GM12878 (cell line): ENCODE measurements around the gene C4orf17.

ENCODE experiments used
- CEBPB ChIP-seq, 2 experiments: fragments of 150-350 bp in 1 of 2; IDR thresholded peaks; 2 replicates each; pipeline ENCODE4 v1.6.1; 2012 to 2014; ENCODE audit warnings: low read depth in 2 of 2, low read length in 2 of 2, borderline replicate concordance in 1 of 2, inconsistent platforms in 1 of 2
- CREM ChIP-seq: IDR thresholded peaks from 2 replicates; pipeline ENCODE4 v1.6.1; 2014; ENCODE audit warnings: antibody characterized with exemption, low read depth
- CTCF ChIP-seq, 3 experiments: IDR thresholded peaks in 2 of 3; conservative IDR thresholded peaks in 1 of 3; 2 replicates each; pipeline ENCODE4 v1.5.1; 2011; ENCODE audit warnings: low read depth in 3 of 3, low read length in 3 of 3, mild to moderate bottlenecking in 3 of 3, control low read depth in 2 of 3, moderate library complexity in 2 of 3, inconsistent platforms in 1 of 3, mixed read lengths in 1 of 3; ENCODE audit not compliant: control insufficient read depth in 2 of 3, insufficient read depth in 1 of 3; ENCODE audit errors: extremely low read depth in 1 of 3
- EZH2 ChIP-seq: IDR thresholded peaks from 2 replicates; pipeline ENCODE4 v1.6.1; 2012; ENCODE audit warnings: low read depth, mild to moderate bottlenecking, control low read depth, inconsistent platforms, low read length, borderline replicate concordance; ENCODE audit not compliant: control insufficient read depth
- MAX ChIP-seq: IDR thresholded peaks from 2 replicates; pipeline ENCODE4 v1.6.1; 2012; ENCODE audit warnings: low read depth, low read length, improper control_type of control experiment
- NFIC ChIP-seq: IDR thresholded peaks from 2 replicates; pipeline ENCODE4 v1.6.1; 2012; ENCODE audit warnings: low read depth, mild to moderate bottlenecking, inconsistent platforms, low read length, moderate library complexity
- PAX5 ChIP-seq: IDR thresholded peaks from 2 replicates; pipeline ENCODE4 v1.6.1; 2011; ENCODE audit warnings: low read depth, low read length, borderline replicate concordance
- POLR2A ChIP-seq: IDR thresholded peaks from 2 replicates; pipeline ENCODE4 v1.6.1; 2011; ENCODE audit warnings: low read depth, mild to moderate bottlenecking, low read length
- POLR2AphosphoS2 ChIP-seq: IDR thresholded peaks from 2 replicates; pipeline ENCODE4 v1.6.1; 2011; ENCODE audit warnings: low read depth, mild to moderate bottlenecking, low read length, improper control_type of control experiment, moderate library complexity
- POLR2AphosphoS5 ChIP-seq: IDR thresholded peaks from 2 replicates; pipeline ENCODE4 v1.6.1; 2011; ENCODE audit warnings: mild to moderate bottlenecking, low read length, inconsistent platforms
- RAD21 ChIP-seq: IDR thresholded peaks from 2 replicates; pipeline ENCODE4 v1.6.1; 2011; ENCODE audit warnings: mild to moderate bottlenecking, low read depth, low read length, moderate library complexity; ENCODE audit not compliant: insufficient read depth
- RCOR1 ChIP-seq: conservative IDR thresholded peaks from 2 replicates; pipeline ENCODE4 v1.6.1; 2012; ENCODE audit warnings: low read depth, low read length, improper control_type of control experiment
- TARDBP ChIP-seq: IDR thresholded peaks from 2 replicates; pipeline ENCODE4 v1.6.1; 2016; ENCODE audit warnings: borderline replicate concordance
- USF2 ChIP-seq: IDR thresholded peaks from 2 replicates; pipeline ENCODE4 v1.6.1; 2011; ENCODE audit warnings: low read depth, low read length, improper control_type of control experiment, borderline replicate concordance

- TF ChIP-seq RCOR1: no peak
- TF ChIP-seq CEBPB (IDR thresholded peaks at IDR 0.05; ENCODE audit: borderline replicate concordance in 1 of 2, low read depth in 2 of 2, low read length in 2 of 2): no peak
- TF ChIP-seq POLR2A: no peak
- no peak for TF ChIP-seq CTCF (IDR thresholded peaks at IDR 0.05 in 2 of 3, conservative IDR thresholded peaks at IDR 0.05 in 1 of 3; ENCODE audit: control insufficient read depth in 2 of 3, extremely low read depth in 1 of 3, insufficient read depth in 1 of 3, low read depth in 3 of 3, low read length in 3 of 3)
- TF ChIP-seq USF2: no peak
- no peak for TF ChIP-seq RAD21
- no peak for TF ChIP-seq TARDBP
- no peak for TF ChIP-seq NFIC
- no peak for TF ChIP-seq POLR2AphosphoS5
- no peak for TF ChIP-seq POLR2AphosphoS2
- TF ChIP-seq EZH2: no peak
- no peak for TF ChIP-seq MAX
- no peak for TF ChIP-seq PAX5
- TF ChIP-seq CREM: no peak
Observed at GRCh38 chr4:99461623-99462401, 49.0 kb upstream of the C4orf17 start.
